Measurements from ENCODE around the gene AP4M1.

DNA sequence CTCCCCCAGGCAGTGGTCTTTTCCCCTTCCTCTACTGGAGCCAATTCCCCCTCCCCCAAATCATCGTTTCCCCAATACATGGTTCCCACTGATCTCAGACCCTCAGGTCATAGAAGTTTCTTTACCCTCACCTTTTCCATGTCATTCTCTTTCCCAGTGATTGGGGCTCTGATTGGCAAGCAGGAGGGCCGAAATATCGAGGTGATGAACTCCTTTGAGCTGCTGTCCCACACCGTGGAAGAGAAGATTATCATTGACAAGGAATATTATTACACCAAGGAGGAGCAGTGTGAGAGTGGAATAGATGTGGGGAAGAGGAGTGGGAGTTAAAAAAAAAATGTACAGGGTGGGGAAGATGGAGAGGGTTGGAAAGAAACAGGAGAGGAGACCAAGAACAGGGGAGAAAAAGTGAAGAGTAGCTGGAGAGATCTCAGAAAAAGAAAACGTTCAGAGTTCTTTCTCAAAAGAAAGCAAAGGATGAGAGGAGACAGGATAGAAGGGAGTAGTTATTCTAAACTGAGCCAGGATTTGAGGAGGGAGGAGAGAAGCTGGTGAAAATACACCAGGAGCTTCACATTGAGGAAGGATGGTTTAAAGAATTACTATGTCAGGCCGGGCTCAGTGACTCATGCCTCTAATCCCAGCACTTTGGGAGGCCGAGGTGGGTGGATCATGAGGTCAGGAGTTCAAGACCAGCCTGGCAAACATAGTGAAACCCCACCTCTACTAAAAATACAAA is 11.8 kb upstream of the AP4M1 start:
- no peak for TF ChIP-seq CTCF (IDR thresholded peaks at IDR 0.05)
- no peak for TF ChIP-seq POLR2A (IDR thresholded peaks at IDR 0.05)
- no peak for TF ChIP-seq POLR2AphosphoS5 (IDR thresholded peaks at IDR 0.05)

Data from breast epithelium (tissue), 3 donors.